Stimulated activated CD8-positive, alpha-beta memory T cell treated with anti-CD3 and anti-CD28 coated beads, Interleukin-7, amount 100 ng/mL, for 48 hours (primary cell): ENCODE measurements around the gene SEC31B.

Experiments
- DNase-seq, 2 donors: peaks; one replicate each; pipeline ENCODE4 v3.0.0-alpha.2; 2020; ENCODE audit warnings: low read depth in 1 of 2; ENCODE audit errors: extremely low read depth in 1 of 2

The SEC31B gene

GRCh38 chr10:100446130-100446761 lies 73.4 kb downstream of the SEC31B start:
- no peak for DNase-seq

DNA sequence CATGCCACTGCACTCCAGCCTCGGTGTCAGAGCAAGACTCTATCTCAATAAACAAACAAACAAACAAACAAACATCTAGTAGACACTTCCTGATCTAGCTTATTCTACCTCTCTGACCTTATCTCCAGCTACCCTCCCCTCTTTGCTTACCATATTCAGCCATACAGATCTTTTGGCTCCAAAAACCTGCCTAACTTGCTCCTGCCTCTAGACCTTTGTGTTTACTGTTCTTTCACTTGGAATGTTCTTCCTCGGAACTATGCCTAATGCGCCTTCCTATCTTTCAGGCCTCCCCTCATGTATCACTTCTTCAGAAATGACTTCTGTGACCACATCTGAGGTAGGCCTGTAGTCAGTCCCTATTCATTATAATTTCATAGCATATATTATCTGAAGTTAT lies 77.1 kb downstream of the SEC31B start:
- DNase-seq = no peak

GRCh38 chr10:100438674-100439315 lies 80.9 kb downstream of the SEC31B start:
- no peak for DNase-seq
